ENCODE measurements around the gene ALDH1L1.

DNA sequence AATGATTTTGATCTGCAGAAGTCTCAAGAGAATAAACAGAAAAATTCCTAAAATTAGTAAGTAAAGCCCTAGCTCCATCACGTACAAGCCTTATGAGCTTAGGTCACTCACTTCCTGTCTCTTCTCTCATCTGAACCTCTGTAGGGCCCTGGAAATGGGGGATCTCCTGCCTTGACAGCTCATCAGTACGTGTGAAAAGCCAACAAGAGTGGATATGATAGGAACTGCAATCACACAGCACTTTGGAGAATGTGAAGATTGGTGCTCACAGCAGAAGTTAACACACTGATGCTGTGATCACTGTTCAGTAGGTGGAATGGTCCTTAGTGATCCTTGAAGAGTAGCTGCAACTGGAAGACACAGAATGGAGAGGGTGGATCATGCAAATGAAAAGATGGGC lies 27.8 kb upstream of the ALDH1L1 start:
- TF ChIP-seq TEAD4 (IDR thresholded peaks at IDR 0.05; ENCODE audit: low read depth, low read length) (no peak), TAF1 (IDR thresholded peaks at IDR 0.05; ENCODE audit: low read depth, low read length) (no peak), POLR2A (IDR thresholded peaks at IDR 0.05; ENCODE audit: control extremely low read depth in 1 of 2, low read depth in 2 of 2, low read length in 2 of 2) (no peak), EZH2 (IDR thresholded peaks at IDR 0.05; ENCODE audit: low read depth, low read length, severe bottlenecking) (no peak), CBX8 (IDR thresholded peaks at IDR 0.05; ENCODE audit: borderline replicate concordance, low read depth, low read length) (no peak), CHD2 (IDR thresholded peaks at IDR 0.05; ENCODE audit: low read length) (no peak), RBBP5 (IDR thresholded peaks at IDR 0.05; ENCODE audit: borderline replicate concordance, low read depth, low read length) (no peak), TBP (IDR thresholded peaks at IDR 0.05; ENCODE audit: low read depth, low read length) (no peak), SP1 (IDR thresholded peaks at IDR 0.05; ENCODE audit: low read depth, low read length) (no peak)
- TF ChIP-seq, protein P1, sequence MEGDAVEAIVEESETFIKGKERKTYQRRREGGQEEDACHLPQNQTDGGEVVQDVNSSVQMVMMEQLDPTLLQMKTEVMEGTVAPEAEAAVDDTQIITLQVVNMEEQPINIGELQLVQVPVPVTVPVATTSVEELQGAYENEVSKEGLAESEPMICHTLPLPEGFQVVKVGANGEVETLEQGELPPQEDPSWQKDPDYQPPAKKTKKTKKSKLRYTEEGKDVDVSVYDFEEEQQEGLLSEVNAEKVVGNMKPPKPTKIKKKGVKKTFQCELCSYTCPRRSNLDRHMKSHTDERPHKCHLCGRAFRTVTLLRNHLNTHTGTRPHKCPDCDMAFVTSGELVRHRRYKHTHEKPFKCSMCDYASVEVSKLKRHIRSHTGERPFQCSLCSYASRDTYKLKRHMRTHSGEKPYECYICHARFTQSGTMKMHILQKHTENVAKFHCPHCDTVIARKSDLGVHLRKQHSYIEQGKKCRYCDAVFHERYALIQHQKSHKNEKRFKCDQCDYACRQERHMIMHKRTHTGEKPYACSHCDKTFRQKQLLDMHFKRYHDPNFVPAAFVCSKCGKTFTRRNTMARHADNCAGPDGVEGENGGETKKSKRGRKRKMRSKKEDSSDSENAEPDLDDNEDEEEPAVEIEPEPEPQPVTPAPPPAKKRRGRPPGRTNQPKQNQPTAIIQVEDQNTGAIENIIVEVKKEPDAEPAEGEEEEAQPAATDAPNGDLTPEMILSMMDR (IDR thresholded peaks at IDR 0.05; ENCODE audit: control extremely low read depth in 1 of 3, insufficient read depth in 1 of 3, low read depth in 1 of 3, low read length in 3 of 3): no peak
- TF ChIP-seq, protein P2, sequence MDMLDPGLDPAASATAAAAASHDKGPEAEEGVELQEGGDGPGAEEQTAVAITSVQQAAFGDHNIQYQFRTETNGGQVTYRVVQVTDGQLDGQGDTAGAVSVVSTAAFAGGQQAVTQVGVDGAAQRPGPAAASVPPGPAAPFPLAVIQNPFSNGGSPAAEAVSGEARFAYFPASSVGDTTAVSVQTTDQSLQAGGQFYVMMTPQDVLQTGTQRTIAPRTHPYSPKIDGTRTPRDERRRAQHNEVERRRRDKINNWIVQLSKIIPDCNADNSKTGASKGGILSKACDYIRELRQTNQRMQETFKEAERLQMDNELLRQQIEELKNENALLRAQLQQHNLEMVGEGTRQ (IDR thresholded peaks at IDR 0.05; ENCODE audit: low read length): no peak
